AG10803 (cell line): ENCODE results near the gene TBL2.
A peak's percentile ranks its signal among the peaks of the same experiment; 100 is the strongest.
"Not testable (repeated sequence)": the region's sequence is repeated elsewhere in the genome, so short reads cannot be mapped to it uniquely, and the experiment has no call there.

Experiments
- DNase-seq: peaks from one replicate; pipeline ENCODE4 v3.0.0; 2010; ENCODE audit warnings: low read depth
- H3K4me3 ChIP-seq: 2 replicates; pipeline ENCODE4 v1.5.1; 2011; ENCODE audit warnings: mild to moderate bottlenecking, low read length, control low read depth
- CTCF ChIP-seq: conservative IDR thresholded peaks from 2 replicates; pipeline ENCODE4 v1.5.1; 2011; ENCODE audit warnings: mild to moderate bottlenecking, low read length, control low read depth, inconsistent platforms

The TBL2 gene

DNA sequence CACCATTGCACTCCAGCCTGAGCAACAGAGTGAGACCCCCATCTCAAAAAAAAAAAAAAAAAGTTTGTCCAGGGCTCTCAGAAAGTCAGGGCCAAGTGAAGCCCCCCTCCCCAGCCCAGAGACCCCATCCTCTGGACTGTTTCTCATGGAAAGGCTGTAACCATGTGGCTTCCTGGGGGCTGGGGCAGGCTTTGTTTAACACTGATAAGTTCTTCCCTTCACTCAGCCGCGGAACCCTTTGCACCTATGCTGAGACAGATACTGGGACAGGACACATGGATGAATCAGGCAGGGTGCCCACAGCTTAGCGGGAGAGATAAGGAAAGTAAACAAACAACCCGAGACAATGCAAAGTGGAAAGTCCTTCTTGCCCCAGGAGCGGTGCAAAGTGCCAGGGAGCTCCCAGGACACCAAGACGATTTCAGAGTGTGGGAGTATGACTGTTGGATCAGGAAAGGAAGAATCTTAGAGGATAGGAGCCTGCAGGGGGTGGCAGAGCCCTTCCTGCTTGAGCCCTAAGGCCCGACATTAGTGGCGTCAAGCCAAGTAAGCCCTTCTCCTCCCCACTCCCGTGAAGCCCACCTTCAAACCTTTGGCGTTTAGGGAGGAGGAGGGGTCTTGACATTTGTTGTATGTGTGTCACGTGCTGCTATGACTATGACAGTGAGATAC lies 34.4 kb upstream of the TBL2 start:
- DNase-seq: peak; percentile 21
- no peak for TF ChIP-seq CTCF
- H3K4me3 ChIP-seq: no peak overlapping the region

GRCh38 chr7:73611017-73611555 lies 32.7 kb upstream of the TBL2 start:
- no peak for TF ChIP-seq CTCF
- DNase-seq: no peak
- no peak overlapping the region for H3K4me3 ChIP-seq

DNA sequence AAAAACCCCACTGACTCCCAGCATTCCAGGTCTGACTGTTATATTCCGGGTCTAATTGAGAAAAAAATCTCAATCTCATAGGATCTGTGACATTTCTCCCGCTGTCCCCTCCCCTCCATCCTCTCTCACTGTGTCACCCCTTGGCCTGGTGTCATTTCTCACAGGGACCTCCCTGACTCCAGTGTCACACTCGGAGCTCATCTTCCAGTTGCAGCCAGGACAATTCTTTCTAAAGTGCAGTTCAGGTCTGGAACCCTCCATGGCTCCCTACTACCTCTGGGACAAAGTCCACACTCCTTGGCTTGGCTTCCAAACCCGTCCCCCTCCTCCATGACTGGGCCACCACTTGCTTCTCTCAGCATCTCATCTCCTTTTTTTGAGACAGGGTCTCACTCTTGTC lies 31.7 kb upstream of the TBL2 start:
- no peak overlapping the region for H3K4me3 ChIP-seq
- no peak for TF ChIP-seq CTCF
- no peak for DNase-seq

- DNase-seq, H3K4me3 ChIP-seq: not testable (repeated sequence)
These were observed 29.3 kb upstream of the TBL2 start for GRCh38 chr7:73607692-73607983.

DNA sequence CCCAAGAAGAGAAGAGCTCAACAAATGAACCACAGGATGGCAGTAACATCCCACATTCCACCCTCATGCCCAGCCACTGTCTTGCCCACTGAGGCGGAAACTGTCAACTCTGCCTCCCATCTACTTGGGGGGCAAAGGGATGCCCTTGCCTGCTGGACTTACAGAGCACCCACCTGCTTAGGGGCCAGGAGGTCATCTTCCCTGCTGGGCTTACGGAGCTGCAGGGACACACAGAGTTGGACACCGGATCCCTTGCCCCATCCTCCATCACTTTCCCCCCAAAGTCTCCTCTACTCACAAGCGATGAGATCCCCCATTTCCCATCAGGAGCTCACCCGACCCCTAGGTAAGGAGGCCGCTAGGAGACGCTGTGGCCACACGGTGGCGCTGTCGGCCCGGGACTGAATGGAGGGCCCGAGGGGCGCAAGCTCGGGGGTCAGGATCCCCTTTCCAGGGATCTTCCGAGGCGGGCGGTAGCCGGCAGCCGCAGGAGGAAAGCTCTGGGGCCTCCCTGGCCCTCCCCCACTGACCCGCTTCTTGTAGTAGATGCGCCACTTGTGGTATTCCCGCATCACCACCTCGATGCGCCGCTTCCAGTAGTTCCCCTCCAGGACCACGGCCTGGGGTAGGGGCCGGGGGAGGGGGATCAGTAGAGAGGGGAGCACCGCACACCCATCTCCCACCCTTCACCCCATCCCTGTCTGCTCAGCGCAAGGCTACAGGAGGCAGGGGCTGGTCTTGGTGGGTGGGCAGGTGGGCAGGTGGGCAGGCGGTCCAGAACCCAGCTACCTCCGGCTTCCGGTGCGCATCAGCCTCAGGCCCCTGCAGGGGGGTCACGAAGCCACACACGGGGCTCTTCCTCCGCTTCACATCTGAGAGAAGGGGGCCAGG lies 28.7 kb upstream of the TBL2 start:
- H3K4me3 ChIP-seq: peak overlapping the region; percentile 28; the same call in 1 of the 2 replicates
- no peak for DNase-seq
- TF ChIP-seq CTCF: peak; percentile 87

DNA sequence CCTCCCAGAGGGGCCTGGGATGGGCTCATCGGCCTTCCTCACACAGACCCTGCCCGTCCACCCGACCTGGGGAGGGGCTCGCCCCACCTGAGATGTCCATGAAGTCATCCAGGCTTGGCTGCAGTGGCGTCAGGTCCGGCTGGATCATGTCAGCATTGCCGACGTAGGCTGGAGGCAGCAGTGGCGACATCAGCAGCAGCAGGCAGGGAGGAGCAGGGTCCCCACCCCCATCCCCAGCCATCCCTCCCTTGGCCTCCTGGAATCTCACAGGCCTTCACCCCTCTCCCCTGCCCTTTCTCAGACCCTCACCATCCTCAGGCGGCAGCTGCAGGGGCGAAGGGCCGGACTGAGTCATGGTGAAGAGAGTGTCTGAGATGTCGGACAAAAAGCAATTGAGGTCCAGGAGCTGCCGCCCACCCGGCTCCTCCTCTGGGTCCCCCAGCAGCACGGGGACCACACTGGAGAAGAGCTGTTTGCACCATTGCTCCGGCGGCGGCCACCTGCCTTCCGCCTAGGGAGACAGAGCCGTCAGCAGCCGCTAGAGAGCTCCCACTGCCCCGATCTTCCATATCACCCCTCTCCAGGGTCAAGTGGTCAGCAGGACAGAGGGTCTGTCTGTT lies 27.3 kb upstream of the TBL2 start:
- TF ChIP-seq CTCF: no peak
- no peak overlapping the region for H3K4me3 ChIP-seq
- DNase-seq: no peak

- no peak for TF ChIP-seq CTCF
- no peak for DNase-seq
- H3K4me3 ChIP-seq: no peak overlapping the region
These were observed 24.6 kb upstream of the TBL2 start for GRCh38 chr7:73602721-73603651.
